SK-N-SH (cell line): ENCODE measurements around the gene NUP205. TPM values are rescaled to one million over a fixed set of nuclear protein-coding genes. Genes with fewer than 3 reads are reported as not detected.

ENCODE experiments used
- CTCF ChIA-PET: fragments of 300-600, 350-600 bp; formaldehyde crosslinking; extraction: SDS; loops from one replicate; lab custom pipeline; 2021; lab: Yijun Ruan, JAX
- POLR2A ChIA-PET: fragments of 350-600 bp; sonication (Branson Sonifier 250); formaldehyde crosslinking; extraction: SDS; loops from one replicate; lab custom pipeline; 2020; ENCODE audit warnings: antibody characterized with exemption, inconsistent platforms; lab: Yijun Ruan, JAX
- DNase-seq: peaks from one replicate; pipeline ENCODE4 v3.0.0; 2012
- H2AFZ ChIP-seq: fragments of 200-600 bp; sonication (generic); 2 replicates; pipeline ENCODE4 v1.8.1; 2016; ENCODE audit warnings: antibody characterized with exemption, mild to moderate bottlenecking, low read depth
- H3F3A ChIP-seq: fragments of 200-600 bp; sonication (generic); replicated peaks from 2 replicates; pipeline ENCODE3; 2016; ENCODE audit warnings: antibody characterized with exemption, mild to moderate bottlenecking; ENCODE audit not compliant: insufficient read depth
- H3K27ac ChIP-seq, 2 experiments: fragments of 200-500 bp in 1 of 2; fragments of 200-600 bp in 1 of 2; sonication (Bioruptor generic) in 1 of 2; sonication (generic), shearing (Covaris generic) in 1 of 2; 2 replicates each; pipeline versions ENCODE4 v1.5.1 to v1.6.1; 2014 to 2016; ENCODE audit warnings: low read depth in 2 of 2, inconsistent platforms in 1 of 2, low read length in 1 of 2, mild to moderate bottlenecking in 1 of 2, mixed read lengths in 1 of 2
- H3K27me3 ChIP-seq: fragments of 200-600 bp; sonication (generic), shearing (Covaris generic); 2 replicates; pipeline ENCODE4 v1.6.1; 2016; ENCODE audit warnings: mixed run types; ENCODE audit not compliant: insufficient read depth
- H3K36me3 ChIP-seq, 2 experiments: fragments of 200-500 bp in 1 of 2; fragments of 200-600 bp in 1 of 2; sonication (Bioruptor generic) in 1 of 2; sonication (generic) in 1 of 2; replicated peaks in 1 of 2; 2 replicates each; pipeline versions ENCODE3 to v1.5.1; 2014 to 2016; ENCODE audit warnings: low read length in 1 of 2, mild to moderate bottlenecking in 1 of 2; ENCODE audit not compliant: insufficient read depth in 2 of 2, control insufficient read depth in 1 of 2
- H3K4me1 ChIP-seq, 2 experiments: fragments of 200-500 bp in 1 of 2; fragments of 200-600 bp in 1 of 2; sonication (Bioruptor generic) in 1 of 2; sonication (generic), shearing (Covaris generic) in 1 of 2; 2 replicates each; pipeline versions ENCODE4 v1.5.1 to v1.6.1; 2014 to 2016; ENCODE audit warnings: low read depth in 1 of 2, low read length in 1 of 2, mixed run types in 1 of 2; ENCODE audit not compliant: insufficient read depth in 2 of 2, control insufficient read depth in 1 of 2
- H3K4me2 ChIP-seq: fragments of 200-600 bp; sonication (generic), shearing (Covaris generic); 2 replicates; pipeline ENCODE4 v1.6.1; 2017; ENCODE audit warnings: mixed run types
- H3K4me3 ChIP-seq, 2 experiments: fragments of 200-500 bp in 1 of 2; fragments of 200-600 bp in 1 of 2; sonication (Bioruptor generic) in 1 of 2; sonication (generic), shearing (Covaris generic) in 1 of 2; 2 replicates each; pipeline versions ENCODE4 v1.5.1 to v1.8.1; 2014 to 2016; ENCODE audit warnings: low read depth in 2 of 2, inconsistent platforms in 1 of 2, low read length in 1 of 2, mild to moderate bottlenecking in 1 of 2, mixed read lengths in 1 of 2, moderate library complexity in 1 of 2
- H3K79me2 ChIP-seq: fragments of 200-600 bp; sonication (generic); 2 replicates; pipeline ENCODE4 v1.8.1; 2017; ENCODE audit warnings: mild to moderate bottlenecking; ENCODE audit not compliant: insufficient read depth
- H3K9ac ChIP-seq: fragments of 200-600 bp; sonication (generic); 2 replicates; pipeline ENCODE4 v1.6.1; 2017; ENCODE audit warnings: mixed run types
- H3K9me2 ChIP-seq: fragments of 200-600 bp; sonication (generic); 2 replicates; pipeline ENCODE4 v1.6.1; 2017; ENCODE audit warnings: mixed run types
- H3K9me3 ChIP-seq: fragments of 200-600 bp; sonication (generic); 2 replicates; pipeline ENCODE4 v1.6.1; 2017; ENCODE audit warnings: mixed run types, mild to moderate bottlenecking, moderate library complexity
- H4K20me1 ChIP-seq: fragments of 200-600 bp; sonication (generic); 2 replicates; pipeline ENCODE4 v1.6.1; 2017; ENCODE audit warnings: mild to moderate bottlenecking, mixed run types; ENCODE audit not compliant: insufficient read depth
- CHD2 ChIP-seq: fragments of 150-350 bp; IDR thresholded peaks from 2 replicates; pipeline ENCODE4 v1.6.1; 2018; ENCODE audit warnings: low read length; ENCODE audit not compliant: partially characterized antibody
- ELF1 ChIP-seq: IDR thresholded peaks from 2 replicates; pipeline ENCODE4 v1.4.0; 2012
- EP300 ChIP-seq, 2 experiments: IDR thresholded peaks; 2 replicates each; pipeline versions ENCODE4 v1.4.0 to v1.6.1; 2012; ENCODE audit warnings: borderline replicate concordance in 1 of 2, low read depth in 1 of 2, low read length in 1 of 2
- EZH2phosphoT487 ChIP-seq: fragments of 200-600 bp; sonication (generic); IDR thresholded peaks from 2 replicates; pipeline ENCODE4 v1.6.1; 2017; ENCODE audit warnings: low read depth, mixed run types, mild to moderate bottlenecking, antibody characterized with exemption, moderate library complexity, borderline replicate concordance
- FOXJ3 ChIP-seq: sonication (generic); formaldehyde crosslinking; IDR thresholded peaks from 2 replicates; pipeline ENCODE4 v1.5.1; 2020; ENCODE audit warnings: mild to moderate bottlenecking, missing genetic modification reagents
- FOXM1 ChIP-seq: IDR thresholded peaks from 2 replicates; pipeline ENCODE4 v1.4.0; 2012; ENCODE audit warnings: low read depth, mild to moderate bottlenecking
- MEF2A ChIP-seq: IDR thresholded peaks from 2 replicates; pipeline ENCODE4 v1.4.0; 2012; ENCODE audit warnings: low read depth, borderline replicate concordance
- MXI1 ChIP-seq: IDR thresholded peaks from 2 replicates; pipeline ENCODE4 v1.6.1; 2012; ENCODE audit warnings: mild to moderate bottlenecking, low read depth, low read length, improper control_type of control experiment
- NFIC ChIP-seq: IDR thresholded peaks from 2 replicates; pipeline ENCODE4 v1.4.0; 2012; ENCODE audit warnings: borderline replicate concordance
- RAD21 ChIP-seq: IDR thresholded peaks from 2 replicates; pipeline ENCODE4 v1.6.1; 2012; ENCODE audit warnings: mild to moderate bottlenecking, low read length
- RCOR1 ChIP-seq: fragments of 150-350 bp; IDR thresholded peaks from 2 replicates; pipeline ENCODE4 v1.6.1; 2017; ENCODE audit warnings: antibody characterized with exemption, low read length
- RFX5 ChIP-seq: IDR thresholded peaks from 2 replicates; pipeline ENCODE4 v1.6.1; 2012; ENCODE audit warnings: mild to moderate bottlenecking, improper control_type of control experiment, low read length
- RXRA ChIP-seq: IDR thresholded peaks from 2 replicates; pipeline ENCODE4 v1.4.0; 2012; ENCODE audit warnings: low read depth, mild to moderate bottlenecking, borderline replicate concordance
- SIN3A ChIP-seq: IDR thresholded peaks from 2 replicates; pipeline ENCODE4 v1.6.1; 2012; ENCODE audit warnings: low read depth, mild to moderate bottlenecking, low read length, moderate library complexity, borderline replicate concordance
- SMC3 ChIP-seq: IDR thresholded peaks from 2 replicates; pipeline ENCODE4 v1.6.1; 2012; ENCODE audit warnings: low read depth, low read length, improper control_type of control experiment
- TAF1 ChIP-seq: IDR thresholded peaks from 2 replicates; pipeline ENCODE4 v1.6.1; 2012; ENCODE audit warnings: low read depth, mild to moderate bottlenecking, low read length, moderate library complexity, borderline replicate concordance
- TCF12 ChIP-seq: IDR thresholded peaks from 2 replicates; pipeline ENCODE4 v1.4.0; 2012
- TEAD4 ChIP-seq: IDR thresholded peaks from 2 replicates; pipeline ENCODE4 v1.4.0; 2012; ENCODE audit warnings: mild to moderate bottlenecking, borderline replicate concordance; ENCODE audit not compliant: insufficient read depth
- USF1 ChIP-seq: IDR thresholded peaks from 2 replicates; pipeline ENCODE4 v1.4.0; 2012; ENCODE audit warnings: low read depth, borderline replicate concordance
- USF2 ChIP-seq: fragments of 150-350 bp; IDR thresholded peaks from 2 replicates; pipeline ENCODE4 v1.6.1; 2017; ENCODE audit warnings: antibody characterized with exemption, low read length, low read depth, borderline replicate concordance
- YY1 ChIP-seq: IDR thresholded peaks from 2 replicates; pipeline ENCODE4 v1.4.0; 2012; ENCODE audit warnings: low read depth, mild to moderate bottlenecking
- WGBS: methylation state at CpG from one replicate; pipeline ENCODE4 v1.1.6; 2017; ENCODE audit warnings: low lambda C conversion rate; 5-methylcytosine and 5-hydroxymethylcytosine counted together
- polyA plus RNA-seq, 3 experiments: library from polyadenylated mRNA; depleted of rRNA; stranded (reverse); fragments of >200 nt; gene quantifications; 2 replicates each; pipeline ENCODE4 v1.2.3, GENCODE V29; 2012
- TF ChIP-seq, protein P1 (sequence below): fragments of 150-350 bp; IDR thresholded peaks from 2 replicates; pipeline ENCODE4 v1.6.1; 2016; ENCODE audit warnings: mild to moderate bottlenecking, low read depth, low read length
- TF ChIP-seq, protein P2 (sequence below): IDR thresholded peaks from 2 replicates; pipeline ENCODE4 v1.4.0; 2012; ENCODE audit warnings: low read depth, borderline replicate concordance
- TF ChIP-seq, protein P3 (sequence below): IDR thresholded peaks from 2 replicates; pipeline ENCODE4 v1.4.0; 2012; ENCODE audit warnings: low read depth
- TF ChIP-seq, protein P4 (sequence below): fragments of 200-600 bp; sonication (generic); IDR thresholded peaks from 2 replicates; pipeline ENCODE4 v1.6.1; 2017; ENCODE audit warnings: antibody characterized with exemption, mild to moderate bottlenecking, moderate library complexity

Gene NUP205
- polyA plus RNA-seq, 1 of the 3 experiments (the other 2 are of a cell fraction), result 48.2 TPM

GRCh38 chr7:135620980-135621850 is 63.5 kb downstream of the NUP205 start:
- WGBS, result 77% methylated on average over 1 of the region's 1 CpG
- TF ChIP-seq, protein P1, sequence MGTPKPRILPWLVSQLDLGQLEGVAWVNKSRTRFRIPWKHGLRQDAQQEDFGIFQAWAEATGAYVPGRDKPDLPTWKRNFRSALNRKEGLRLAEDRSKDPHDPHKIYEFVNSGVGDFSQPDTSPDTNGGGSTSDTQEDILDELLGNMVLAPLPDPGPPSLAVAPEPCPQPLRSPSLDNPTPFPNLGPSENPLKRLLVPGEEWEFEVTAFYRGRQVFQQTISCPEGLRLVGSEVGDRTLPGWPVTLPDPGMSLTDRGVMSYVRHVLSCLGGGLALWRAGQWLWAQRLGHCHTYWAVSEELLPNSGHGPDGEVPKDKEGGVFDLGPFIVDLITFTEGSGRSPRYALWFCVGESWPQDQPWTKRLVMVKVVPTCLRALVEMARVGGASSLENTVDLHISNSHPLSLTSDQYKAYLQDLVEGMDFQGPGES, result no peak
- TF ChIP-seq, protein P2, sequence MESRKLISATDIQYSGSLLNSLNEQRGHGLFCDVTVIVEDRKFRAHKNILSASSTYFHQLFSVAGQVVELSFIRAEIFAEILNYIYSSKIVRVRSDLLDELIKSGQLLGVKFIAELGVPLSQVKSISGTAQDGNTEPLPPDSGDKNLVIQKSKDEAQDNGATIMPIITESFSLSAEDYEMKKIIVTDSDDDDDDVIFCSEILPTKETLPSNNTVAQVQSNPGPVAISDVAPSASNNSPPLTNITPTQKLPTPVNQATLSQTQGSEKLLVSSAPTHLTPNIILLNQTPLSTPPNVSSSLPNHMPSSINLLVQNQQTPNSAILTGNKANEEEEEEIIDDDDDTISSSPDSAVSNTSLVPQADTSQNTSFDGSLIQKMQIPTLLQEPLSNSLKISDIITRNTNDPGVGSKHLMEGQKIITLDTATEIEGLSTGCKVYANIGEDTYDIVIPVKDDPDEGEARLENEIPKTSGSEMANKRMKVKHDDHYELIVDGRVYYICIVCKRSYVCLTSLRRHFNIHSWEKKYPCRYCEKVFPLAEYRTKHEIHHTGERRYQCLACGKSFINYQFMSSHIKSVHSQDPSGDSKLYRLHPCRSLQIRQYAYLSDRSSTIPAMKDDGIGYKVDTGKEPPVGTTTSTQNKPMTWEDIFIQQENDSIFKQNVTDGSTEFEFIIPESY, result no peak
- no peak for TF ChIP-seq MXI1
- no peak for TF ChIP-seq MEF2A
- TF ChIP-seq, protein P3, sequence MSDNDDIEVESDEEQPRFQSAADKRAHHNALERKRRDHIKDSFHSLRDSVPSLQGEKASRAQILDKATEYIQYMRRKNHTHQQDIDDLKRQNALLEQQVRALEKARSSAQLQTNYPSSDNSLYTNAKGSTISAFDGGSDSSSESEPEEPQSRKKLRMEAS, result 0 out of 2 replicates have a peak, but pooled peaks have one; percentile 23
- TF ChIP-seq TAF1, result 0 out of 2 replicates have a peak, but pooled peaks have one; percentile 38
- TF ChIP-seq EP300 (IDR thresholded peaks at IDR 0.05; ENCODE audit: borderline replicate concordance in 1 of 2, low read depth in 1 of 2, low read length in 1 of 2), result peak in 1 of 2 experiments; percentile 34; a peak in 1 of 4 replicates
- TF ChIP-seq CHD2, result peak; percentile 34
- no peak; the same call in 1 of the 2 replicates for TF ChIP-seq RXRA
- TF ChIP-seq, protein P4, sequence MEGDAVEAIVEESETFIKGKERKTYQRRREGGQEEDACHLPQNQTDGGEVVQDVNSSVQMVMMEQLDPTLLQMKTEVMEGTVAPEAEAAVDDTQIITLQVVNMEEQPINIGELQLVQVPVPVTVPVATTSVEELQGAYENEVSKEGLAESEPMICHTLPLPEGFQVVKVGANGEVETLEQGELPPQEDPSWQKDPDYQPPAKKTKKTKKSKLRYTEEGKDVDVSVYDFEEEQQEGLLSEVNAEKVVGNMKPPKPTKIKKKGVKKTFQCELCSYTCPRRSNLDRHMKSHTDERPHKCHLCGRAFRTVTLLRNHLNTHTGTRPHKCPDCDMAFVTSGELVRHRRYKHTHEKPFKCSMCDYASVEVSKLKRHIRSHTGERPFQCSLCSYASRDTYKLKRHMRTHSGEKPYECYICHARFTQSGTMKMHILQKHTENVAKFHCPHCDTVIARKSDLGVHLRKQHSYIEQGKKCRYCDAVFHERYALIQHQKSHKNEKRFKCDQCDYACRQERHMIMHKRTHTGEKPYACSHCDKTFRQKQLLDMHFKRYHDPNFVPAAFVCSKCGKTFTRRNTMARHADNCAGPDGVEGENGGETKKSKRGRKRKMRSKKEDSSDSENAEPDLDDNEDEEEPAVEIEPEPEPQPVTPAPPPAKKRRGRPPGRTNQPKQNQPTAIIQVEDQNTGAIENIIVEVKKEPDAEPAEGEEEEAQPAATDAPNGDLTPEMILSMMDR, result peak; percentile 99
- no peak for TF ChIP-seq ELF1
- peak; percentile 16; the same call in 1 of the 2 replicates for TF ChIP-seq FOXM1
- peak; percentile 80 for TF ChIP-seq RAD21
- 0 out of 2 replicates have a peak, but pooled peaks have one; percentile 47 for TF ChIP-seq RCOR1
- TF ChIP-seq TCF12, result peak; percentile 33; the same call in 1 of the 2 replicates
- TF ChIP-seq YY1, result no peak
- no peak for TF ChIP-seq SIN3A
- no peak for TF ChIP-seq RFX5
- TF ChIP-seq FOXJ3 (CRISPR knock-in tag), result no peak
- TF ChIP-seq EZH2phosphoT487, result no peak
- TF ChIP-seq TEAD4, result 0 out of 2 replicates have a peak, but pooled peaks have one; percentile 55
- TF ChIP-seq SMC3, result peak; percentile 57
- TF ChIP-seq NFIC, result peak; percentile 32; the same call in 1 of the 2 replicates
- TF ChIP-seq USF2, result no peak
- TF ChIP-seq USF1, result no peak

More at GRCh38 chr7:135620980-135621850, 63.5 kb downstream of the NUP205 start:
- no peaks in the 10 kb centered on the region for H3K79me2 ChIP-seq
- H2AFZ ChIP-seq, result peak overlapping the region; percentile 22; the same call in 1 of the 2 replicates
- peak; percentile 66 for DNase-seq
- peaks cover 0 to 9% of the 10 kb centered on the region in 2 experiments; a peak in 2 of 4 replicates for H3K4me1 ChIP-seq
- no peak overlapping the region for H3K4me3 ChIP-seq
- H3K9me3 ChIP-seq, result no peaks in the 10 kb centered on the region
- H3K27me3 ChIP-seq, result no peaks in the 10 kb centered on the region
- peaks cover 12% of the 10 kb centered on the region for H3F3A ChIP-seq
- H3K9ac ChIP-seq, result peak overlapping the region; percentile 11; the same call in 1 of the 2 replicates
- H3K27ac ChIP-seq, result peak overlapping the region; percentile 23 to 69; a peak in 3 of 4 replicates
- no peaks in the 10 kb centered on the region for H3K9me2 ChIP-seq
- peak overlapping the region; percentile 34; the same call in 1 of the 2 replicates for H3K4me2 ChIP-seq
- POLR2A ChIA-PET, result no interaction called here
- H3K36me3 ChIP-seq, result peaks cover 70 to 73% of the 10 kb centered on the region in 2 experiments
- CTCF ChIA-PET, result interaction anchor here (0.5 to 17.2 kb wide), 39 partner anchors 8 to 1988 kb away, joined by 3 to 273 read pairs (median 4); no protein-coding TSS in a partner anchor
- H4K20me1 ChIP-seq, result no peaks in the 10 kb centered on the region
